Loucy (cell line): ENCODE results near the gene MRTFB.

Source experiments
- CTCF ChIP-seq: fragments of 200-600 bp; sonication (generic); conservative IDR thresholded peaks from 2 replicates; pipeline ENCODE4 v1.5.1; 2014; ENCODE audit warnings: mild to moderate bottlenecking, antibody characterized with exemption, low read length
- EZH2phosphoT487 ChIP-seq: fragments of 200-600 bp; IDR thresholded peaks from 2 replicates; pipeline ENCODE4 v1.6.1; 2018; ENCODE audit warnings: antibody characterized with exemption, mild to moderate bottlenecking, moderate library complexity, borderline replicate concordance

- TF ChIP-seq CTCF (no peak), EZH2phosphoT487 (no peak)
These were observed 18.2 kb downstream of the MRTFB start for GRCh38 chr16:14089283-14089823.
